ENCODE measurements around the gene ZNRF3.
A peak's percentile ranks its signal among the peaks of the same experiment; 100 is the strongest.

The ZNRF3 gene

DNA sequence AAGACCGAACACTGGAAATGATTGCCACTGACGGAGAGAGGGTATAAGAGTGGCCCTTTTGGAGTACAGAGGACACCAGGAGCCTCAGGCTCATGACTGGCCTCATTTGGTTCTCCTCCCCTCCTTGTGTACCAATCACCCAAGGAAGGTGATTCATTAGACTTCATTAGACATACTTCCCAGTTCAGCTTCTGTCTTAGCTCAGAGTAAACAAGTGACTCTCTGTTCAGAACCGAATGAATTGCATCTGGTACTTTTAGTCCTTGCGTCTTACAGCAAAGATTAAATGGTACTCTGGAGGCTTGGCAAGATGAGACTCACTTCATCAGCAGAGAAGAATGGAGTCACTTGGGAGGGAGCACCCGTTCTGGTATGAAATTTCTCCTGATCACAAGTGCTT is 75.2 kb downstream of the ZNRF3 start:
- no peak for DNase-seq

DNA sequence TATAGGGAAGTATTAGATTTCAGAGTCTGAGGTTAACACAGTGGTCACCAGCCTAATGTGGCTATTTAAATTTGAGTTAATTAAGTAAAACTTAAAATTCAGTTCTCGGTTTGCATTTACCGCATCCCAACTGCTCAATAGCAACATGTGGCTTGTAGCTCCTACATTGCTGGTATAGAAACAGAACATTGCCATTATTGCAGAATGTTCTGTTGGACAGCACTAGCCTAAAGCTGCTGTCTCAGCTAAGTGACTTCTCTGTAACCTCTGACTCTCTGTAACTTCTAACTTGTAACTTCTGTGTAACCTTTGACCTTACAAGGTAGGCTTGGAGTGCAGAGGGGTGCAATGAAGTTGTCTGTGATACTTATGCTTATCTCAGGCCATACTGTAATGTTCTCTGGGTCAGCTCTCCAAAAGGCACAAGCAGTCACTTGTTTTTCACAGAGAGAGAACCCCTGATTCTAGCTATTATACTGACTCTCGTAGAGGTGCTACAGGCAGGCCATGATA is 78.7 kb downstream of the ZNRF3 start:
- no peak for DNase-seq

DNA sequence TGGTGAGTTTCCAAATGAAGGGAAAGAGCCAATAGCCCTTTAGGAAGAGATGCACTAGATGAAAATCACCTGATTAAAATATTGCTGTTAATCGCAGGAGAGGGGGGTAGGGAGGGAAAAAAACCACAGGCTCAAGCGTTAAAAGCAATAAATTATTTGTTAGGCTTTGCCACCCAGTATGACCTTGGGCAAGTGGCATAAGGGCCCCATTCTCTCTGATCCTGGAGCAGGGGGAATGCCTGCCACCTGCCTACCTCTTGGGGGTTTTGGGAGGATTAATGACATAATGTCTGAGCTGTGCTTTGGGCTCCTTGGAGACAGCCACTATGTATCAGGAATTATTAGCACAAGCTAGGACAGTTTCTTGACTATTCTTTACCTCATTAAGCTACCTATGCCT is 80.0 kb downstream of the ZNRF3 start:
- no peak for DNase-seq

DNA sequence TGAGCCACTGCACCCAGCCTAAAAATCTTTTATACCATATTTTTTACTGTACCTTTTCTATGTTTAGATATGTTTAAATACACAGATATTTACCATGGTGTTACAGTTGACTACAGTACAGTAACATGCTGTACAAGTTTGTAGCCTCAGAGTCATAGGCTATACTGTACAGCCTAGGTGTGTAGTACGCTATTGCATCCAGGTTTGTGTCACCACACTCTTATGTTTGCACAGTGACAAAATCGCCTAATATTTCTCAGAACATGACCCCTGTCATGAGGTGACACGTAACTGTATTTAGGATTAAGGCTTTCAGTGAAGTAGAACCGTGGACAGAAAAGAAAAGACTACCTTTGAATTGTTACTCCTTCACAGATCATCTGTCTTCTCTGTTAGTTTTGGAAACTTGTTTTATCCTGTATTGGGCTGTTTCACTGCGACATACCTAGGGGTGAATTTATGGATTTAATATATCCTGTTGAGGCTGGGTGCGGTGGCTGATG is 83.8 kb downstream of the ZNRF3 start:
- no peak for DNase-seq

DNA sequence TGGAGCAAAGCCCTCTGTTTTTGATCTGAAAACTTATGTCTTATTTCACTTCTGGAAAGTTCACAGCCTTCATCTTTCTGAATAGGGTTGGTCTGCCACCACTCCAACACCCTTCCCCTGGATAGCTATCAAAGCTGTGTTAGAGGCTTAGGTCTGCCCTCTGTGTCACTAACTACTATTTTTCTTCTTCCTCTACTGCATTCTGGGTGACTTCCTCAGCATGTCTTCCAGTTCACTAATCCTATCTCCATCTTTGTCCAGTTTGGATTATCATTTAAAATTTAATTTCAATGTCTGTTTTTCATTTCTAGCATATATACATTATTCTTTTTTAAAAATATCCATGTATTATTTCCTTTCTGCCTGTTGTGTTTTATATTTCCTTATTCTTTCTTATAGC is 84.6 kb downstream of the ZNRF3 start:
- no peak for DNase-seq

DNA sequence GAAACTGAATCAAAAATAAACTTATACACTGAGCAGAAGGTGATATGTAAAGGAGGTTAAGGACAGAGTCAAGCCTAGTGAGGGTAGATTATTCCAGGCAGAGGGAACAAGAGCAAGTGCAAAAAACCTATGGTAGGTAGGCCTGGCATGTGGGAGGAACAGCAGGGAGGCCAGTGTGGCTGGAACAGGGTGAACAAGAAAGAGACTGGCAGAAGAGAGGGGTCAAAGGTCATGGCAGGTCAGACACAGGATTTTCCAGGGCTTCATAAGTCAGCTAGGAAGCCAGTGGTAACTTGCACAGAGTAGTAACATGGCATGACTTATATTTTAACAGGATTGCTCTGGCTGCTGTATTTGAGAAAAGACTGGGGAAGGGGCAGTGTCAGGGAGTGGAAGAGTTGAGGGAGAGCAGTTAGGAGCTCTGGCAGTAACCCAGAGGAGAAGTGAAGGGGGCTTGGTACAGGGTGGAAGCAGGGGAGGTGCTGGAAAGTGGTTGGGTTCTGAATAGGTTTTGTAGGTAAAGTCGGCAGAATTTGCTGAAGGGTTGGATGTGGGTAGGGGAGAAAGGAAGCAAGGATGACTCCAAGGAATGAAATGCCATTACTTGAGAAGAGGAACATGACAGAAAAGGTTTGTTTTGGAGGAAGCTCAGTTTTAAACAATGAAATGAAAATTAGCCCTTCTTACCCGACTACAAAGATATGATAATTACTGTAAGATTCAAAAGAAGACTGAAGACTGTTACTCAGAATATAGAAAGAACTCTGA is 86.2 kb downstream of the ZNRF3 start:
- no peak for DNase-seq

DNA sequence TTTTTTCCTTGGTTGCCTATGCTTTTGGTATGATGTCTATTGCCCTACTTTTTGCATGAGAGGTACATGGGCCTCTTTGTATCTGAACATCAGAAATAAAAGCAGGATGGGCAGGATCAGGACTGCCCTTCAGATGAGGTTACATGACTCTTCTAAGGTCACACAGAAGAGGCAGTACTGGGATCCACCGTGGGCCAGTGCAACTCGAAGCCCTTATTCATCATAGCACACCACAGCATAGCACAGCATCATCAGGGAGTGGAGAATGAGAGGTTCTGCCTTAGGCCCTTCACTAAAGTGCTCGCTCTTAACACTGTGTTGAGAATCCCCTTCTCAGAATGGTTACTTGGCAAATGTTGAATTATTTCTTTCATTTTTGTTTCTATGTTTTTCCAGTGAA is 90.0 kb downstream of the ZNRF3 start:
- no peak for DNase-seq

DNA sequence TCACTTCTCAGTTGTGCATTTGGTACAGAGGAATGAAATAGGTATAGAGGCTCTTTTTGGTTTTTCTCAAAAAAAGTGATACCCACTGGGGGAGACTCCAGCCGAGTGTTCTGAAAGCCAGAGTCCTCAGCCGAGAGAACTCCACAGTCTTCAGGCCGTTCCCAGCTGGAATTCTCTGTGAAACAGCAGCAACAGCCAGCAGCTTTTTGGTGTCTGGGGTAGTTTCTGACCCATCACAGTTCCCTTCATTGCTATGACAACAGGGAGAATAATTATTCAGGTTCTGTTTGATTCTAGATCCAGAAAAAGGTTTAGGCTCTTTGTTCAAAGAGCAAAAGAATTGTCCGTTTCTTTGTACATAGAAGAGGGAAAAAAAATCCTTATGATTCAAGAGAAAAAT is 93.7 kb downstream of the ZNRF3 start:
- no peak for DNase-seq

DNA sequence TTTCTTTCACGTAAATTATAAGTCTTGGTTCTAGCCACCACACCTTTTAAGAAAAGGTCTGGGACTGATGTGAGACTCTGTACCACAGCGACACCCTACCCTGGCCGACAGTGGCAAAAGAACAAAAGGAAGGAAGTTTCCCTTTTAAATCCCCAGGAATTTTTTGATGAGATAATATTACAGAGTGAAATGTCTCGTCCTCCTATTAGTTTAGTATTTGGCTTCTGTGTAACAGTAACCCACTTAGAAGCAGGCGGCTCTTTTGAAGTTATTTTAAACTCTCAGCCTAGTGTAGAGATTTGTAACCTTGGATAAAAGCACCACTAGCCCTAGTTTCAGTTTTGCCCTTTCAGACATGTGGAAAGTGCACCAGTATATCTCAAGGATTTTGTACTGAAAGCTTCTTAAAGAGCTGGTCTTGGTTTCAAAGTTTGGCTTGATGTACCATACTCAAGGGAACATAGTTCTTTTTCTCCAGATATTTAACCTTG is 94.2 kb downstream of the ZNRF3 start:
- DNase-seq: no peak

DNA sequence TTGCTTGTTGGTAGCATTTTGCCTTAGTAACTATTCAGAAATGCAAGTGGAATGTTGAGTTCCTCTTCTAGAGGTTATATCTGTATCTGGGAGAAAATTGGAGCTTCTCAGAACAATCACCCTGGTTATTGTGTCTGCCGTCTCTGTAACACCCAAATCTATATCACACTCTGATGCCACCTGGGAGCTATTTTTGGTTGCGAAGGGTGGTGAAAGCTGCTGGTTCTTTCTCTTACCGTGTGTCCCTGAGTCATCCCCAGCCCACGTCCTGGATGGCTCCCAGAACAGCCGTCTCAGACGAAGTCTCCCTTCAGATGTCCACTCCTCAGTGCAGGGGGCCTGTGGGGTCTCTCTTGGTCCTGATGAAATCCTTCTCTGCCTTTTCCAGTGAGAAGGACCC is 94.8 kb downstream of the ZNRF3 start:
- no peak for DNase-seq

DNA sequence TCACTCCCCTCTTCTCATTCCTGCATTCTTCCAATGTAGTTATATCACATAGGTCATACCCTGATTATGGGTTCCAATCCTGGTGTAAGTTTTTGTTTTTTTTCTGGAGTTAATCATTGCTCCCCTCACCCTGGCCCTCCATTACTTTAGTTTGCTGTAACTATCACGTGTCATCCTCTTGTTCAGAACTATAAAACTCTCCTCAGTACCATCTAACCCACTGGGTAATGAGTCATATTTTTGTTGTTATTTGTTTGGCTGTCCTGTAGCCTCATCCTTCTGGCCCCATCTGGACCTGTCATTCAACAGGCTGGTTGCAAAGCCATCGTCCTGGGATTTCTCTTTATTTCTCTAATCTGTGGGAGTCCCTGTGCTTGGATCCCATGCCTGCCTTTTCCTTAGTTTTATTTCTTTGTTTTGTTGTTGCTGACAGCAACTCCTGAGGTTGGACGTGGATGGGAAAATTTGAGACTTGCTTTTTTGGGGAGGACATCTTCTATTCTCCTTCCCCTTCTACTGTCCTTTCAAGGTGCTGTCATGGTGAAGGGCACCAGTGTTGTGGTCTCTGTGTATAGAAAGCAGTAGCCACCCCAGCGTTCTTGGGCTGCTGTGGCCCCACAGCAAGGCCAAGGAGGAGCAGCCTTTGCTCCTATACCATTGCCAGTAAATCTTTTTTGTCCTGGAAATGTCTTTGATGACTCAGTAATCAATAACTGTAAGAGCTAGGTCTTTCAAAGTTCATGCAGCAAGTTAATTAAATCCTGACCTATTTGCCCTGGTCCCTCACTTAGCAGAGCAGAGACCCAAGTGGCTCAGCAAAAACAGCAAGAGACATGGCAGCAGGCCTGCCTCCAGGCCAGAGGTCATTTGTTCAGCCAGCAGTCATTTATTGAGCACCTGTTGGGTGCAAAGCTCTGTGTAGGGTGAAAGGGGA is 95.8 kb downstream of the ZNRF3 start:
- DNase-seq: no peak

DNA sequence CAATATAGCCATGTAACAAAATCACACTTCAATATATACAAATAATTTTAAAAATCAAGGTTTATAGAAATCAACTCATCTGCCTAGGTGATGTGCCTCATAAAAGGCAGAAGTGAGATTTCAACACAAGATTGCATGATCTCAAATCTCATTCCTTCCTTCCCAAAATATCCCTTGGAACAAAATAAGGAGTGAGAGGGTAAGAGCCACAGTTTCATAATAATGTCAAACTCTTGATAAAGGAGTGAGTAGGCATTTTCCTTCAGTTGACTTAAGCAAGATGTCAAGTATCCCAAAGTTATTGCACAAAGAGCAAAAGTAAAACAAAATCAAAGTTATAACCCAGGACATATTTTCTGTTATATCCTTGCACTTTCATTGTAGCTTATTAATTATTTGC is 97.0 kb downstream of the ZNRF3 start:
- no peak for DNase-seq

DNA sequence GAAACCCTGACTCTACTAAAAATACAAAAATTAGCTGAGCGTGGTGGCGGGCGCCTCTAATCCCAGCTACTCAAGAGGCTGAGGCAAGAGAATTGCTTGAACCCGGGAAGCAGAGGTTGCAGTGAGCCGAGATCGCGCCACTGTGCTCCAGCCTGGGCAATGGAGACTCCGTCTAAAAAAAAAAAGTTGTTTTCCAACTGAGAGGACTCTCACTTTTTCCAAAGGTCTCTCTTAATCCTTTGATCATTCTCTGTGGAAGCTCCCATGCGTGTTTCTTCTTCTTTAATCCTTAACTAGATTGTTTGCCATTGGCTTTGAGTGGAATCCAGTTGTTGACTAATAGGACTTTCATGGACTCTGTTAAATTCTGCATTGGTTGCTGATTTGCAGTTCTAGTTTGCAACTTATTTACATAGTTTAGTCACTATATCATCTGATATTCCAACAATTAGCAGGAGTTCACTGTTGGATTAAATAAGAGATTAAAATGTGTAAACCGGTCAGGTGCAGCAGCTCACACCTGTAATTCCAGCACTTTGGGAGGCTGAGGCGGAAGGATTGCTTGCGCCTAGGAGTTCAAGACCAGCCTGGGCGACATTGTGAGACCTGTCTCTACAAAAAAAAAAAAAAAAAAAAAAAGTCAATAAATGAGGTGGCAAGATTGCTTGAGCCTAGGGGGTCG is 98.6 kb downstream of the ZNRF3 start:
- DNase-seq: no peak

DNA sequence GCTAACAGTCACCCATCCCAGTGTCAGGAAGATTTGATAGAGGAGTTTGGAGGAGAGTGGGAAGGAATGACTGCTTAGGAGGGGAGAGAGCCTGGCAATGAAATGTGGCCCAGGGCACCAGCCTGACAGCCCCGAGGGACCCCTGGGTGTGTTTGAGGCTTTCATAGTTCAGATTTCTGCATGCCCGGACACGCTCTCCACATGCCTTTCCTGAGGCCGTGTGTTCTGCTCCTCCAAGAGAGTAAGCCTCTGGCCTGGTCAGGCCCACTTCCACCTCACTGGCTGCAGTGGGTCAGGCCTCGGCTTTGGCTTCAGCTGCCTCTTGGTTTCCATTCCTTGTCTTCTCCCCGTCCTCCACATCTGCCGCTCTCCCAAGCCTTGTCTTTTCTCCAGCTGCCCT is 99.8 kb downstream of the ZNRF3 start:
- DNase-seq: no peak

DNA sequence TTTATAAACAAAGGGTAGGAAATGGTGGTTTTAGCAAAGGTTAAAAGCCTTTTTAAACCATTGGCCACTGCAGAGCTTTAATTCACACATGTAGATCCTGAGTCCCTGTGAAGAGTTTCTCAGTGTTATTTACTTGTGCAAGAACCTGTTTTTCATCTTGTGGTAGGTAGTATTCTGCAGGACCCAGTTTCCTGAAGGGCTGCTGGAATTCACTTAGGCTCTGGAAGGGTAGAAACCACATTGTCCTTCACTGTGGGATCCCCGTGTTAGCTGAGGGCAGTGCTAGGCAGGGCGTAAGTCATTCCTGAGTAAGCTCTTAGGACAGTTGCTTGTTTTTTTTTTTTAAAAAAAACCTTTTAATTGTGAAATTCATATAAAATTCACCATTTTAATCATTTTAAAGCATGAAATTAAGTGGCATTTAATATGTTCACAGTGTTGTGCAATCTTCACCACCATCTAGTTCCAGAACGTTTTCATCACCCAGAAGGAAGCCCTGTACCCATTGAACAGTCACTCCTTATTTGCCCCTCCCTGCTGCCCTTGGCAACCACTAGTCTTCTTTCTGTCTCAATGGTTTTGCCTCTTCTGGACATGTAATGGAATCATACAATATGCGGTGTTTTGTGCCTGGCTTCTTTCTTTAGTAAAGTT is 100.5 kb downstream of the ZNRF3 start:
- DNase-seq: no peak

DNA sequence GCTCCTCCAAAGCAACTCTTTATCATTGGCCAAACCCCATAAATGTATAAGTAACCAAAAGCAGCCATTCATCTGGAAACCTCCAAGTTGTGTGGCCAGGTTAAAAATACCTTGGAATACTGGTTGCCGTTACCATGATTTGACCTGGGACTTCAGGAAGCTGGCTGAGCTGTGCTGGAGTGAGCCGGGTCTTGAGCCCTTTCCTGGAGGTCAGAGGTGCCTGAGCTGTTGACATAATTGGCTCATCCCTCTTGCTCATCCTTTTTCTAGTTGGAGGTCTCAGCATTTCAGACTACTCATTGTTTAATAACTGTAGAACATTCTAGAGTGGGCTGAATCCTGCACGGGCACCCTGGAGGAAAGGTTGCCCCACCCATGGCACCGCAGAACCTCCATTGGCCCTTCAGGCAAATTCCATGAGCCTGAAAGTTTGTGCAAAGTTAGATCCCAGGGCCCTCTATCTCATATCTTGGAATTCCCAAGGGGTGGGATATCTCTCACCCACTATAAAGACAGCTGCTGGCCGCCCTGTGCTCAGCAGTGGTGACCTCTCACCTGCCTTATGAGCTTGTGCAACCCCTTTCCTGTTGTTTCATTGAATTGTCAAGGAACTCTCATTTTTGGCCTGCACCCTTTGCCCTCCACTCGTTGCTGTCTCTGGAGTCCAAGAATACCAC is 101.2 kb downstream of the ZNRF3 start:
- no peak for DNase-seq

DNA sequence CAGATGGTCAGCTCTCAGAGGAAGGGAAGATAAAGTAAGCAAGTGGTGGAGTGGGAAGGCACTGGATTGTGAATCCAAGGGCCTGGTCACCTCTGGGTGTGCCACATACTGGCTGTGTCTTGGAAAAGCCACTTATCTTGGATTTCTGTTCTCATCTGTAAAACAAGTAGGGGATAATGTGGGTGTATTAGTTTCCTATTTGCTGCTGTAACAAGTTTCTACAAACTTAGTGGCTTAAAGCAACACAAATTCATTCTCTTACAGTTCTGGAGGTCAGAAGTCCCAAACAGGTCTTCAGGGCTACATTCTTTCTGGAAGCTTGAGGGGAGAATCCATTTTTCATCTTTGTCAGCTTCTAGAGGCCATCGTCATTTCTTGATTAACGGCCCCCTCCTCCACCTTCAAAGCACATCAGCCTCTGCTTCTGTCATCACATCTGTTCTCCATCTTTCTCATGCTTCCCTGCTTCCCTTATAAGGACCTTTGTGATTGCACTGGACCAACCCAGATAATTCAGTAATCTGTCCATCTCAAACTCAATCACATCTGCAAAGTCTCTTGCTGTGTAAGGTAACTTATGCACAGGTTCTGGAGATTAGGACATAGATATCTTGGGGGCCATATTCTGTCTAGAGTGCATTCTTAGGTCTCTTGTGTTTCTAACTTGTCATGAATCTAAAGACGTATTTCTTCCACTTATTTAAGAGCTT is 102.4 kb downstream of the ZNRF3 start:
- DNase-seq: no peak

DNA sequence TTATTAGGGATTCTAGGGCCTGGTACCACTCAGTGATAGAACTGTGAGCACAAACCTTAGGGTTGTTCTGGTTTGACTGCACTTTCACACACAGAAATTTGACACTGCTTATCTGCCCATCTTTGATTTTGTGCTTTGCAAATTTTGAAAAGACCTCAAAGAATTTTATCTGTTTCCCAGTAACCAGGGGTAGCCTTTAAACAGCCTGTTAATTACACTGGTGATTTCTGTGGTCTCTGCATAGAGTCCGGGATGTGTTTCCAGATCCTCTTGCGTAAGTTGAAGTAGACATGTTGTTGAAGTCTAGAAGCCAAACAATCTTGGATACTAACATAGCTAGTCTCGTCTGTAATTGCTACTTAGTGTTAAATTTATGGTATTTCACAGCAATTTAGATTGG is 103.0 kb downstream of the ZNRF3 start:
- no peak for DNase-seq

DNA sequence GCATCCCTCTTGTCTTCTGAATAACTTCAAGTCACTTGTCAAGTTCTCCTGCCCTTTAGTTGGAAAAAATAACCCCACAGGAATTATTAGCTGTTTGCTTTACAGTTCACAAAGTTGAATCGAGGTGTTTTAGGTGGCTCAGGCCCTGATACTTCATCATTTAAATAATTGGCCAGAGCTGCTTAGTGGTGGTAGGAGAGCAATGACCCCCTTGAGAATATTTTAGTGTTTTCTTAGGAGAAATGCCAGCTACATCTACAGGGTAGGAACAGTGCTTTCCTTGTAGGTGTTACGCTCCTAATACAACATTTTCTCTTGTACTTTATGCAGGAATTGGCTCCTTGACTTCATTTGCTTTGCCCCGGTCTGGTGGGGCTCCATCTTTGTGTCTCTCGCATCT is 105.1 kb downstream of the ZNRF3 start:
- no peak for DNase-seq

DNA sequence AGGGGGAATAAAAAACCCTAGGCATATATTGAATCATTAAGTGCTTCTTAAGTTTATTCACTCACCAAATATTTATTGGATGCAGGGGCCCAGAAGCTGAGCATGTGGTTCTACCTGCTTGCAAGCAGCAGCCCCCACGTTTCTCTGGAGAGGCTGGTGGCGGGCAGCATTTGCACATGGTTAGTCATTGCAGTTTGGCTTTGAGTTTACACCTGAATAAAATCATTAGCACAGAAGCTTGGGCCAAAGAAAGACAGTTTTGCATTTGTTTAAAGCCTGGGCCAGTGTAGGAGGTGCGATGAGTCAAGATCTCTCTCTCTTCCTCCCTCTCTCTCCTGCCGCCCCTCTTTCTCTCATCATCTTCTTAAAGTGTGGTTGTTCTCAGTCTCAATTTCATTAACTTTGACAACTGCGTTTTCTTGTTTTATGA is 105.7 kb downstream of the ZNRF3 start:
- peak; percentile 61 for DNase-seq

DNA sequence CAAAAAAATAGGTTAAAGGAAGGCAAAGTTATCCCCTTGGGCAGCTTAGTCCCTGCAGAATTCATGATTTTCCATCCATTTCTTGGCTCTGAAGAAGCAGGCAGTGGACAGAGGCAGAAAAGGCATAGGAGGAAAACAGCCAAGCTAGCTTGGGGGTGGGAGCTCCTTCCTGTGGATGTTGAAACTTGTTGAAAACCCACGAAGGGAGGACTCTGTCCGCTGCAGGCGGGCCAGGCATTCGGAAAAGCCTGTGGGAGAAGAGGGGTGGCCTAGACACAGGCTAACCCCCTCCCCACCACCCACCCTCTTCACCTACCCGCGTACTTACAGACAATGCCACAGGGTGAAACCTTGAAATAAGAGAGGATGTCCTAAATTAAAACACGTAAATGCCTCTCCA is 106.1 kb downstream of the ZNRF3 start:
- DNase-seq: no peak
